IPS-18c (cell line): ENCODE measurements around the gene PRR5L.
"Not testable (repeated sequence)": the region's sequence is repeated elsewhere in the genome, so short reads cannot be mapped to it uniquely, and the experiment has no call there.

Experiments
- H3K4me3 ChIP-seq: 2 replicates; pipeline ENCODE4 v1.7.0; 2013; ENCODE audit warnings: low read depth, mild to moderate bottlenecking, low read length, moderate library complexity; ENCODE audit not compliant: insufficient read depth
- H3K9me3 ChIP-seq: one replicate; pipeline ENCODE4 v1.6.1; 2013; ENCODE audit warnings: mild to moderate bottlenecking, low read length, moderate library complexity; ENCODE audit not compliant: control insufficient read depth, insufficient read depth

The PRR5L gene

DNA sequence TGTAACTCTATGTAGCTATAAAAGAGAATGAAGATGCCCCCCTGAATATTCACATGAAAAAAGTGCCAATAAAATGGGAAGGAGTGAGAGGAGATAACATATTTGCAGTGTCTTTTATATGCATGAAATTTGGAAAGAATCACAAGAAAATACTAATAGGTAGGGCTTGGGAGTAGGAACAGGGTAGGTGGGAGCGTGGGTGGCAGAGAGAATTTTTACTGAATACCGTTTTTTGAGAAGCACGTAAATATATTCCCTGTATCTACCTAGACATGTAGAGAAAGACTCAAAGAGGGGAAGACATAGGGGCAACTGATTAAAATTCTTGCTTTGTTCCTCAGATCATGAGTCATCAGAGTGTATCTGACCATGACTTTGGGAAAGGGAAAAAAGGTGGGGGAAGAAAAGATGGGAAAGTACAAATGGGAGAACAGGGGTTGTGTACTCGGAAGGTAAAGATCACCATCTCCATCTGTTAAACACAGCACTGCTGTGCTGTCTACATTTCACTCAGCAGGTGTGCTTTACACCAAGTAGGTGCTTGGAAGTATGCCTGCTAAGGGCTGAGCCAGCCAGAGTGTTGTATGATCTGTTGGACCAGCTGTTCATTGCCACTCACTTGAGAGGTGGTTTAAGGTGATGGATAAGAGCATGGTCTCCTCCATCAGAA lies 16.0 kb downstream of the PRR5L start:
- Histone ChIP-seq H3K9me3 (no peaks in the 10 kb centered on the region), H3K4me3 (no peak overlapping the region)

DNA sequence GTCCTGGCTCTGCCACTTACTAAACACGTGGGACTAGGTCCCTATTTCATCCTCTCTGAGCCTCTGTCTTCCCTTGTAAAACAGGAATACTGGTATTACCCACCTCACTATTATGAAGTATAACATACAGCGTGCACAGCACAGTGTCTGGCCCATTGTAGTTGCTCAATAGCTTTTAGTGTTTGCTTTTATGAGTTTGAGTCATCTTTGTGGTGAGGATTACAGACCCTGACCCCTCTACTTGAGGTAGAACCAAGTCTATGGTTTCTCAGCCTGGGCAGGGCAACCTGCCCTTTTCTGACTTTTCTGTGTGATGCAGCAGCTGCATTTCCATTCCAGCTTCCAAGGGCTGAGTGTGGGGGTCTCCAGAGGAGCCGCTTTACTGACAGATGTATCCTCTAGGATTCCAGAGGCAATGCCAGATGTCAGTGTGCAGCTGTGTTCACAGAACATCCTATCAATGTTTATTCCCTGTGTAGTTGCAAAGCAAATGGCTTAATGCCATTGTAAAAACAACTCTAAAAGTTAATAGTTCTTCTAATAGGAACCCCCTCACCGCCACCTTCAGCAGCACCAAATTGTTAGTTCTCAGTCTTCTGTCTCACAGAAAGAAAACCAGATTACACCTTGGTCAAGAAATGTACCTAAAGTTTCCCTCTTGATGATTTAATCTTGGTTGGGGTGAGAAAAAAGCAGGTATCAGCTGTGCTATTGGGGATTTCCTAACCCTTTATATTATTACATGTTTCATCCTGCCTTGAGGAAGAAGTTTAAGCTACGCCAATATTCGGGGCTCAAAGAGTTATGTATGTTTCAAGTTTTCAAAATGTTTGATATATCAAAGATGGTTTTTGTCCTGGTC lies 16.8 kb downstream of the PRR5L start:
- no peak overlapping the region for H3K4me3 ChIP-seq
- H3K9me3 ChIP-seq, result no peaks in the 10 kb centered on the region

DNA sequence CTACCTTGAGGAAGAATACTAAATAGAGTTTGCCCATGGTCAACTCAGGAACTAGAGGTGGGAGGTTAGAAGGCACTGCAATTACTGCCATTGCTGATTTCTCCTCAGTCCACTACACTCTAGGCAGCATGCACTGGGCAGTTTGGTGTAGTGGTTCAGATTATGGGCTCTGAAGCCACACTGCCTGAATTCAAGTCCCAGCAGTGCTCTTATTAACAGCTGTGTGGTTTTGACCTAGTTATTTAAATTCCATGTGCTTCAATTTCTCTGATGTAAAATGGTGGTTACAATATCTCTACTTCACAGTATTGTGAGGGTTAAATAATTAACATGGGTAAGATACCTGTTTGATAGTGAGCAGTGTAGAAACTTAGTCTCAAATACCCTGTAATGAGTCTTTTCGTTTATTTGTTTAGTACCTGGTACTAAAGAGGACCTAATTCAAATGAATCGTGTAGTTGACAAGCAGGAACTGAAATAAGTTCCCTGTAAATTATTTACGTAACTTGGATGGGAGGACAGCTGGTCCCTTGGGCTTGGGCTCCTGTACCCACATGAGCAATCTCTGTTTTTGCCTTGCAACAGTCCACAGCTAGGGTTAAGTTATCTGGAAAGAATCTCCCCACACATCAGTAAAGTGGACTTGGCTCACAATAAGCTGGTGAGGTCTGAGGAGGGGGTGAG lies 17.8 kb downstream of the PRR5L start:
- H3K4me3 ChIP-seq, result no peak overlapping the region
- H3K9me3 ChIP-seq, result no peaks in the 10 kb centered on the region

DNA sequence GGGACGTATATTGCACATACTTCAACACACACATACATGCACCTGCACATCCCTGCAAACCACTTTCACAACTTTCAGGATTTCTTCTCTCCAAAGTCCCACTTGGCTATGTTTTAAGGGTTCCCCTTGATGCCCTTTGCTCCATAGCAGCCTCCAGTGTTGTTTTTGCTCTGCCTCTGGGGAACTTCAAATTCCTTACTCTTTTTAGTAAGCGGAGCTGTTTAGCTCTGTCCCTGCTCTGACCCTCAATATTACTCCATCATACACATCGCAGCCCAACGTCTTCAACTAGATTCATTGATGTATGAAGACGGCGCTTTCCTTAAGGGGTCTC lies 18.3 kb downstream of the PRR5L start:
- H3K4me3 ChIP-seq, result no peak overlapping the region
- H3K9me3 ChIP-seq, result no peaks in the 10 kb centered on the region

DNA sequence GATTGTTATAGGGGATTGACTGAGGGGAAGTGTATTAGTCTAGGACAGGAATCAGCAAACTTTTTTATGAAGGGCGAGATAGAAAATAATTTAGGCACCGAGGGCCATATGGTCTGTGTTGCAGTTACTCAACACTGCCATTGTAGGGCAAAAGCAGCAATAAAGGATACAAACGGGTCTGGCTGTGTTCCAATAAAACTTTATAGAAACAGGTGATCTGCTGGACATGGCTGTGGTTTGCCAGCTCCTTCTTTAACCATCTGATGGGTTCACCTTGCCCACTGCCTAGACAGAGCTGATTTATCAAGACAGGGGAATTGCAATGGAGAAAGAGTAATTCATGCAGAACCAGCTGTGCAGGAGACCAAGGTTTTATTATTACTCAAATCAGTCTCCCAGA lies 20.0 kb downstream of the PRR5L start:
- Histone ChIP-seq H3K4me3 (no peak overlapping the region), H3K9me3 (no peaks in the 10 kb centered on the region)

DNA sequence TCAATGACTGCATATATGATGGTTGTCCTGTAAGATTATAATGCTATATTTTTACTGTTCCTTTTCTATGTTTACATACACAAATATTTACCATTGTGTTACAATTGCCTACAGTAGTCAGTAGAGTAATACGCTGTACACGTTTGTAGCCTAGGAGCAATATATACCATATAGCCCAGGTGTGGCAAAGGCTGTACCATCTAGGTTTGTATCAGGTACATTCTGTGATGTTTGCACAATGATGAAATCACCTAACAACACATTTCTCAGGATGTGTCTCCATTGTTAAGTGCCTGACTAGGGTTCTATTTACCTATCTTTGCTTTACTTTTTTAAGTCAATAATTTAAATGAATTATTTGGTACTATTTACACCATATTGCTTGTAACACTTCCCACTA lies 21.9 kb downstream of the PRR5L start:
- Histone ChIP-seq H3K4me3 (no peak overlapping the region), H3K9me3 (no peaks in the 10 kb centered on the region)

DNA sequence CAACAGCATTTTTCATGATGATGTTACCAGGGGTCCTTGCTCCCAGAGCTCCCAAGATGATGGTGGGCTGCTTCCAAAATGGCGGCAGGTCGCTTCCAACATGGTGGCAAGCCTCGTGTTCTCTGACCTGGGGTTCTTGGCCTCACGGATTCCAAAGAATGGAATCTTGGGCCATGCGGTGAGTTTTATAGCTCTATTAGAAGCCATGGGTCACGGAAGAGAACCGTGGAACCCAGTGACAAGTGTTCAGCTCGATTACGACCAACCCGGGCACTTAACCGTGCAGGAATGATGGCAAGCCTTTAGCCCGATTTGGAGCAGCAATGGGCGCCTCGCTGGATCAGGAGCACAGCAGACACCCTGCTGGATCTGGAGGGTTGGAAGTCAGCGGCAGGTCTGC lies 28.9 kb downstream of the PRR5L start:
- H3K9me3 ChIP-seq, H3K4me3 ChIP-seq: not testable (repeated sequence)

DNA sequence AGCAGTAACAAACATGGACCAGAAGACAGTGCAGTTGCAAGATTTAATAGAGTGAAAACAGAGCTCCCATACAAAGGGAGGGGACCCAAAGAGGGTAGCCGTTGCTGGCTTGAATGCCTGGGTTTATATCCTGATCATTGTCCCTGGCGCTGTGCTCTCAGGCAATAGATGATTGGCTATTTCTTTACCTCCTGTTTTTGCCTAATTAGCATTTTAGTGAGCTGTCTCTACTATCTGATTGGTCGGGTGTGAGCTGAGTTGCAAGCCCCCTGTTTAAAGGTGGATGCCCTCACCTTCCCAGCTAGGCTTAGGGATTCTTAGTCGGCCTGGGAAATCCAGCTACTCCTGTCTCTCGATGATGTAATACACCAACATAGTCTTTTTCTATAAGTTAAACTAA lies 29.3 kb downstream of the PRR5L start:
- not testable (repeated sequence) for H3K9me3 ChIP-seq, H3K4me3 ChIP-seq

DNA sequence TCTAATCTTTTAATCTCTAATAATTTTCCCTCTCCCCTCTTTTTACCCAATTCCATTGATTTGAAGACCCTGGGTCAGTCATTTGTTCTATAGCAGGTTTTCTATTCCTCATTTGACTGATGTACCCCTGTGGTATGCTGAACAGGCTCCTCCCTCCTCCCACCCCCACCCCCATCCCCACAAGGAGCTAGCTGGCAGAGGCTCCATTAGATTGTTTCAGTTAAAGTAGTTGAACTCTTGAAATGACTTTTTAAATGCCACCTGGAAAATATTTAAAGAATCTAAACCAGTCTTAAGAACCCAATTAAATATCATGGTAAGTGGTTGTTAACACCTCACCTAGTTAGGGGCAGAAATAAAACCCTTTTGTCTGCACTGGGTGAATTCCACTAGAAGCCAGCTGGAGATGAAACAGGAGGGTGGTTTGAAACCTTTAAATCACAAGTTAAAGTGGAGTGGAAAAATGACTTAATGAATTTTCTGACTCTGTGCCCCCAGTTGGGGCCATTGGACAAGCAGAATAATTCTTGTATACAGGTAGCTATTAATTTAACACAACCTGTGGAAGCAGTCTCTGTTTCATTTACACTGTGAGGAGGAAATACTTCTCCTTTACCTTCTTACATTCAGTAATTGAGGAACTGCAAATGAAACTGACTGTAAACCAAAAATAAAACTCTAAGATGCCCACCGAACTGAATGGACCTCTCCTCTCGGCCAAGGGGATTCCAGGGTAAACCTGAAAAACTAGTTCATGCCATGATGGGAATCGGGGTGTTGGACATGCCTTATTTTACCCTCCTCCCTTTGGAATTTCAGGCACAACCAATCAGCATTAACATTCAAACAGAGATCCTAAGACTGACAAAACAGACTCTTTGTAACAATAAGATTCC lies 30.7 kb downstream of the PRR5L start:
- H3K9me3 ChIP-seq, result no peaks in the 10 kb centered on the region
- H3K4me3 ChIP-seq, result no peak overlapping the region

DNA sequence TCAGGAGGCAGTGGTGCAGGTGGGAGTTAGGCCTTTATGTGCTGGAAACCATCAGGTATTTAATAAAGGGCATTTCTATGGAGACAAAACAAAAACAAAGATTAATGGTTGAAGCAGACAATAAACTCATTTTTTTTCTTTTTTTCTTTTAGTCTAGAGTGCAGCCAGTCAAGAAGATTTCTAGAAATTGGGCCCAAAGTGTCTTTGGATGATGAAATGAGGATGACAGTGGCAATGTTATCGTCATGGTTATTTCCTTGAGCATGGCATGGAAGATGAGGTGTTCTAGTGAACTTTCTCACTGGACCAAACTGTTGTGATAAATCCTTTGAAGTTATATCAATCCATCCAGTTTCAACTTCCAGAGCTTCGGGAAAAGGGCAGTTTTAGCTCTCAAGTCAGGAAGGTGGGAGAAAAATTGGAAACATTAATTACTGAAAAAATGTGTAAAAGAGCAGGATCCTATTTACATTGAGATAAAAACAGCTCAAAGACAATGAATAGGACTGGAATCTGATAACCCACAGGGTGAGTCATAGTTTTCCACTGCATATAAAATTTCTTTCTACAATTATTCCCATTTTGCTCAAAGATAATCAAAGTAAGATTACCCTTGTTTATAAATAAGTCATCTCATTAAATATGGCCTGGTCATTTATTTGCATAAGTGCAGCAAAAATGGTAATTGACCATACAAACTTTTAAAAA lies 33.0 kb downstream of the PRR5L start:
- Histone ChIP-seq H3K9me3 (no peaks in the 10 kb centered on the region), H3K4me3 (no peak overlapping the region)

DNA sequence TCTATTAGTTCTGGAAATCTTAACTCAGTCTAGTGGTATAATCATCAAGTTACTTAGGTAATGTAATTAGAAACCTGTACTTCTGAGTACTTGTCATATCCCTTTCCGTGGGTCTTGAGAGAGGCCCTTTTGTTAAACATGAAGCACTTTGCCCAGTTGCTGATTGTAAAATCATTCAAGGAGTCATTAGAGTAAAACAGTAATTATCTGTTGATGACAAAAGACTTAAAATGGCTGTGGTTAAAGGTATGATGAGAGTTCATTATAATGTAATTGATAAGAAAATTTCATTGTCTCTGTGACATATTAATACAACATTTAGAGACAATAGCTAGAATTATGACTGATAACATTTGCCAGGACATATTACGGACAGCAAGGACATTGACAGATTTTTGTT lies 34.3 kb downstream of the PRR5L start:
- H3K4me3 ChIP-seq, result no peak overlapping the region
- no peaks in the 10 kb centered on the region for H3K9me3 ChIP-seq

DNA sequence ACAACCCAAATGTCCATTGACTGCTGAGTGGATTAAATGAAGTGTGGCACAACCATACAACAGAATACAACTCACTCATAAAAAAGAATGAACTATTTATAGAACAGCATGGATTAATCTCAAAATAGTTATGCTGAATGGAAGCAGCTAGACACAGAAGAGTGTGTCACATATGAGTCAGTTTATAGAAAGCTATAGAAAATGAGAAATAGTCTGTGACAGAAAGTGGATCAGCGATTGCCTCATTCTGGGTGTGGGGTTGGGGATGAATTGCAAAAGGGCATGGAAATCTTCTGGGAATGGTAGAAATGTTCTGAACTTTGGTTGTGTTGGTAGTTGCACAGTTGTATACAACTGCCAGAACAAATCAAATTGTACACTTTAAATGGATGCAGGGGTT lies 37.4 kb downstream of the PRR5L start:
- H3K9me3 ChIP-seq, result no peaks in the 10 kb centered on the region

DNA sequence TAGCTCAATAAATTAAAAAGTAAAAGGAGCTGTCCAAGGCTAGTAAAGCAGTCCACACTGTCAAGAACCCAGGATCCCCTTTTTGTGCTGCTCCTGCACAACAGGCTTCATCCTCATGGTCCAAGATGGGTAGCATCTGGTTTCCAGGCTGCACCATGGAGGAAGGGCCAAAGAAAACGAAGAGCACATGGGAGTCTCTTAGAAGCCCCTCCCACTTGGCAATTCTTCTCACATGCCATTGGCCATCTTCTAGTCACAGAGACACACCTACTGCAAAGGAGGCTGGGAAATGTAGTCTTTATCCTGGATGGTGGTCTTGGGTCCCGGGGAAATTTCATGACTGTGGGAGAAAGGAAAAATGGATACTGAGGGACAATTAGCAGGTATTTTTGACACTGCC lies 37.8 kb downstream of the PRR5L start:
- Histone ChIP-seq H3K4me3 (no peak overlapping the region), H3K9me3 (no peaks in the 10 kb centered on the region)

More for the DNA sequence above, 37.4 kb downstream of the PRR5L start:
- H3K4me3 ChIP-seq, result no peak overlapping the region

DNA sequence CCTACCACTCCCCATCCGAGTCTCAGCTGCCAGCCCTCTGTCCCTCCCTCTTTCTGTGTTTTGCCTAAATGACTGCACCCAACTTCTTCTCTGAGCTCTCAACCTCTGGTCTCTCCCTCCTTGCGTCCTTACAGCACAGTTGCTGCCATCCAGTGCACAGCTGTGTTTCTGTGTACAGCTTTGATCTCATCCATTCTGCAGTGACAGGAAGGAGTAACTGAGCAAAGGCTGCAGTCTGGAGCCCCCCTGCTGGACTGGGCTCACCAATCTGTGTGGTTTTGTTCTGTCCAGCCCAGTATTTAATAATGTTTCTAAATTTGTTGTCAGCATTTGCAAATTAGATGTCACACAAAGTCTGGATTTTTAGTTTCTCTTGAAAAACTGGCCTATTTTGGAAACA lies 43.8 kb downstream of the PRR5L start:
- Histone ChIP-seq H3K9me3 (no peaks in the 10 kb centered on the region), H3K4me3 (no peak overlapping the region)

DNA sequence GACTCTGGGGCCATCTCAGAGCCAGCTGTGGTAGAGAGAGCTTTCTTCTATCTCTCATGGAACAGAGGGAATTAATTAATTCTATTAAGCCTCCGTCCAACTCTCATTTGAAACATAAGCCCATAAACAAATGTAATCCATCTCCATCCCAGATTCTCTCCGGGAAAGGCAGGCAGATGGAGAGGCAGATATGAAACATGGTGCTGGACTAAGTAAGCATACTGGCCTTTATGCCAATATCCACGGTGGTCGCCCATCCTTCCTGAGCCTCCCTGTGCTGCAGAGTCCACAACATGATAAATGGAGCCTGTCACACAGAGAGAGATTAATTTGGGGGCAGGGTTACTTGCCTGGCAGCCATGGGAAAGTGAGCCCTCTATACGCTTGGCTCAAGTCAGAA lies 44.8 kb downstream of the PRR5L start:
- no peak overlapping the region for H3K4me3 ChIP-seq
- no peaks in the 10 kb centered on the region for H3K9me3 ChIP-seq

DNA sequence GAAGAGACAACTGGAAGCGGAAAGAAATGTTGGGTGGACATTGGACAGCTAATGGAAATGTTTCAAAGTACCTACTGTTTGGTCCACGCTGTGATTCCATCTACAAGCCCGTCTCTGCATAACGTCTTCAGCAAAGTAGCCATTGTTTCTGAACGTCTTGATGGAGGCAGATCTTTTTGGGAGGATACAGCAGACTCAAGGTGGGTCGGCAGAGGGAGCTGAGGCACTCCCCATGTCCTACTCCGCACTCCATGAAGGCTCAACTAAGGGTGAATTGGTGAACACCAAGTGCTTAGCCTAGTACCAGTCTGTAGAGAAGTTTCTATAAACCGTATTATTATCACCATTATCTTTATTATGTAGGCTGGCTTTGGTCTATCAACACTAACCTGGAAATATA lies 45.8 kb downstream of the PRR5L start:
- H3K9me3 ChIP-seq, result no peaks in the 10 kb centered on the region
- H3K4me3 ChIP-seq, result no peak overlapping the region

DNA sequence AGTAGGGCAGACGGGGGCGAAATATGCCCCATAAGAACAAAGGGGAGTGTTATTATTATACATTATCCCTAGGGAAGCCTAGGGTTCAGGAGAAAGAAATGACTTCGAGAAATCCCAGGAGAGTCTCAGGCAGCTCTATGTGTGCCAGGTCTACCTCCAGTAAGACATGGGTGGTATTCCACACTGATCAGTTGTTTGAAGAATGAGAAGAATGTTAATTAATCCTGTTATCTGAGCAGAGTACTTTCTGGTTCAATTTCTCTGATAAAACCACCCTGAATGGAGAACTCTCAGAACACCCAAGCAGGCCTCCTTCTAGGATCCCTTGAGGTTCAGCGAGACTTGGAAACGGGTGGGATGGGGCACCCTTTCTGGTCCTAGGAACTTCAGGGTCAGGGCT lies 46.2 kb downstream of the PRR5L start:
- H3K4me3 ChIP-seq, result no peak overlapping the region
- no peaks in the 10 kb centered on the region for H3K9me3 ChIP-seq
